Stimulated activated CD8-positive, alpha-beta memory T cell treated with anti-CD3 and anti-CD28 coated beads, Interleukin-7, amount 100 ng/mL, for 24 hours (primary cell): ENCODE data around the gene SHKBP1.
"Not testable (repeated sequence)": the region's sequence is repeated elsewhere in the genome, so short reads cannot be mapped to it uniquely, and the experiment has no call there.

ENCODE experiments used
- DNase-seq: peaks from one replicate; pipeline ENCODE4 v3.0.0-alpha.2; 2020; ENCODE audit warnings: low read depth

Gene SHKBP1

DNA sequence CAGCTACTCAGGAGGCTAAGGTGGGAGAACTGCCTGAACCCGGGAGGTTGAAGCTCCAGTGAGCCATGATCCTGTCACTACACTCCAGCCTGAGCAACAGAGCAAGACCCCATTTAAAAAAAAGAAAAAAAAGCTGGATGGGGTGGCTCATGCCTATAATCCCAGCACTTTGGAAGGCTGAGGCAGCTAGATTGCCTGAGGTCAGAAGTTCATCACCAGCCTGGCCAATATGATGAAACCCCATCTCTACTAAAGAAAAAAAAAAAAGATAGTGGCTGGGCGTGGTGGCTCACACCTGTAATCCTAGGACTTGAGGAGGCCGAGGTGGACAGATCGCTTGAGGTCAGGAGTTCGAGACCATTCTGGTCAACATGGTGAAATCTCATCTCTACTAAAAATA, 39.5 kb downstream of the SHKBP1 start:
- no peak for DNase-seq

- no peak for DNase-seq
Measured at GRCh38 chr19:40616941-40617340, 40.3 kb downstream of the SHKBP1 start.

- DNase-seq = no peak
Measured at GRCh38 chr19:40617961-40618360, 41.3 kb downstream of the SHKBP1 start.

DNA sequence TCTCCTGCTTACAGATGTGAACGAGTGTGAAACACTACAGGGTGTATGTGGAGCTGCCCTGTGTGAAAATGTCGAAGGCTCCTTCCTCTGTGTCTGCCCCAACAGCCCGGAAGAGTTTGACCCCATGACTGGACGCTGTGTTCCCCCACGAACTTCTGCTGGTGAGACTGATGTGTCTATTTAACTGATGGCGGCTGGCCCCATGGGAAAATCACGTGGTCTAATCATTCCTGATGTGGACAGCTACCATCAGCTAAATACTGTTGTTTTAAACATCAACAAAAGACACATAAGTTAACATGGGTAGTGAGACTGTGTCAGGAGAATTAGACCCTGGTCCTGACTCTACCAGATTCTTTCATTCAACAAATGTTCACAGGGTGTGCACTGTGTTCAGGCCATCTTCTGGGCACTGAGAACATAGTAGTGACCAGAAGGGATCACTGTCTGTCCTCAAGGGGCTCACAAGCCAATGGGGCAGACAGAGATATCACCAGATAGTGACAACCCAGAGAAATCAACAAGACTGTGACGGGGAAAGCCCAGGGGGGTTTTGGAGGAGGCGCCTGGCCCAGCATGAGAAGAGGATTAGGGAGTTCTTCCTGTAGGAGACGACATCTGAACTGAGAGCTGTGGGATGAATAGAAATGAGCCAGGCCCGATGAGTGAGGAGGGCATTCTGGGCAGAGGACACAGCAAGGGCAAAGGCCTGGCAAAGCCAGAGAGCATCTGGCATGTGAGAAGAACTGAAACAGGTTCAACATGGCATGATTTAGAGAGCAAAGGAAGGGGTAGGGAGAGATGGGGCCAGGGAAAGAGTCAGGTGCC, 42.9 kb downstream of the SHKBP1 start:
- no peak for DNase-seq

GRCh38 chr19:40620161-40620485, 43.5 kb downstream of the SHKBP1 start:
- DNase-seq = no peak

DNA sequence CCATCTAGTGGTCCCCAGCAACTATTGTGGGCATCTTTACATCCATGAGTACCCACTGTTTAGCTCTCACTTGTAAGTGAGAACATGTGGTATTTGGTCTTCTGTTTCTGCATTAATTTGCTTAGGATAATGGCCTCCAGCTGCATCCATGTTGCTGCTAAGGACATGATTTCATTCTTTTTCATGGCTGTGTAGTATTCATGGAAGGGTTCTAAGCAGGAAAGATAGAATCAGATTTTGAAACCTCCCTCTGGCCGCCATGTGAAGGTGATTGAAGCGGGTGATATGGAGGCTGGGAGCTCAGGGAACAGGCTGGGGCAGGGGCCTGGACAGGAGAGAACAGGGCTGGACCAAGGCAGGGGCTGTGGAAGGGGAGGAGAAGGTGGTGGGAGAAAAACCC, 44.6 kb downstream of the SHKBP1 start:
- no peak for DNase-seq

- DNase-seq = no peak
Measured at GRCh38 chr19:40621966-40622772, 45.5 kb downstream of the SHKBP1 start.

DNA sequence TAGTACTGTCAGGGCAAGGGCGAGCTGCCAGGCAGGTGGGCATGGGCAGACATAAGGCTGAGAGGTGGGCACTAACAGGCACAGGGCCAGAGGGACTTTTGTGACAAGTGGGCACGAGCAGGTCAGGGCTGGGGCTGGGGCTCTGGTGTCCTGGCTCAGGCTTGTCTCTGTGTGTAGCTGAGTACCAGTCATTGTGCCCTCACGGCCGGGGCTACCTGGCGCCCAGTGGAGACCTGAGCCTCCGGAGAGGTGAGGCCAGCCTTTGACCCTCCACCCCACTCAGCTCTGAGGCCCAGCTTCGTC, 46.1 kb downstream of the SHKBP1 start:
- DNase-seq = no peak

DNA sequence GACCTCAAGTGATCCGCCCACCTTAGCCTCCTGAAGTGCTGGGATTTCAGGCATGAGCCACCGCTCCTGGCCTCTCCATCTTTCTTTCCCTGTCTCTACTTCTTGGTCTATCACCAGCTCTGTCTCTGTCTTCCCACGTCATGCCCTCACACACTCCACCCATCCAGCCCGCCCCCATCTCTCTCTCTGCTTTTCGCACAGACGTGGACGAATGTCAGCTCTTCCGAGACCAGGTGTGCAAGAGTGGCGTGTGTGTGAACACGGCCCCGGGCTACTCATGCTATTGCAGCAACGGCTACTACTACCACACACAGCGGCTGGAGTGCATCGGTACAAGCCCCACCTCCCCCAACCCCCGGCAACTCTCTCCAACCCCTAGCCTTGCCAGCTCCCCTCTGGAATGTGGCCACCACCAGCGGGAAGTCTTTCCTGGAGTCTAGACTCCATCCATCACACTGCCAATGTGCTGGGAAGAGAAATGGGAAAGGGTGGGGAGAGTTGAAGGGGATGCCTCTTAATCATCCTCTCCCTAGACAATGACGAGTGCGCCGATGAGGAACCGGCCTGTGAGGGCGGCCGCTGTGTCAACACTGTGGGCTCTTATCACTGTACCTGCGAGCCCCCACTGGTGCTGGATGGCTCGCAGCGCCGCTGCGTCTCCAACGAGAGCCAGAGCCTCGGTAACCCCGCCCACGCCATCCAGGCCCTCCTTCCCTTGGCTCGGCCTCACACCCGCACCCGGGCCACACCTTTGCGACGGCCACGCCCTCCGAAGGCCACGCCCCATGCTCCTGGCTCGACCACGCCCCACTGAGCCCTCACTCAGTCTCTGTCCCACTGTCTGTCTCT, 47.0 kb downstream of the SHKBP1 start:
- no peak for DNase-seq

GRCh38 chr19:40624369-40625153, 47.9 kb downstream of the SHKBP1 start:
- not testable (repeated sequence) for DNase-seq

- DNase-seq = no peak
Measured at GRCh38 chr19:40625406-40626120, 48.9 kb downstream of the SHKBP1 start.

- DNase-seq = no peak
Measured at GRCh38 chr19:40626918-40627317, 50.2 kb downstream of the SHKBP1 start.

DNA sequence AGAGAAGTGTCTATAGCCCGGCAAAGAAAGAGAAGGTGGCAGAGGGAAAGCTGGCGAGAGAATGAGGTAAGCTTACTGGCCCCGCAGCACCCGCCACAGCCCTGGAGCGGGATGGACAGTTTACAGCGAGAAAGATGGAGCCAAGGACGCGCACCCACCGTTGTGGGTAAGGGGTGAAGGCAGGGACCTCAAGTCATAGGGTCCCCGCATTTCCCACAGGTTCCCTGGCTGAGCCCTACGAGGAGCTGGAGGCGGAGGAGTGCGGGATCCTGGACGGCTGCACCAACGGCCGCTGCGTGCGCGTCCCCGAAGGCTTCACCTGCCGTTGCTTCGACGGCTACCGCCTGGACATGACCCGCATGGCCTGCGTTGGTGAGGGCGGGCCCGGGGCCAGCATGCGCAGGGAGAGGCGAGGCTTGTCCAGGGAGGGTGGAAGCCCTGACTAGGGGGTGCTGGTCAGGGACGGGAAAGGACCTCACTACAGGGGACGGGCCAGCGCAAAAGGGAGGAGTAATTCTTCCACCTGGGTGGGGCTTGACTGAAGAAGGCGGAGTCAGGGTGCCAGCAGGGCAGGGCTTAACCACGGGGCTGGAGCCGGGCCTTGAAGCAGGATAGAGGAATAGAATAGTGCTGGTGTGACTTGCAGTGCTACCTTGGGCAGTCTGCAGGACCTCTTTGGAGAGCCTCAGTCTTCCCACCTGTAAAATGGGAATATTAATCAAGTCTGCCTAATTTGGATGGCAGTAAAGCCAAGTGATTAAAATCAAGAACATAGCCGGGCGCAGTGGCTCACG, 51.0 kb downstream of the SHKBP1 start:
- no peak for DNase-seq

- no peak for DNase-seq
Measured at GRCh38 chr19:40629346-40629745, 52.7 kb downstream of the SHKBP1 start.

DNA sequence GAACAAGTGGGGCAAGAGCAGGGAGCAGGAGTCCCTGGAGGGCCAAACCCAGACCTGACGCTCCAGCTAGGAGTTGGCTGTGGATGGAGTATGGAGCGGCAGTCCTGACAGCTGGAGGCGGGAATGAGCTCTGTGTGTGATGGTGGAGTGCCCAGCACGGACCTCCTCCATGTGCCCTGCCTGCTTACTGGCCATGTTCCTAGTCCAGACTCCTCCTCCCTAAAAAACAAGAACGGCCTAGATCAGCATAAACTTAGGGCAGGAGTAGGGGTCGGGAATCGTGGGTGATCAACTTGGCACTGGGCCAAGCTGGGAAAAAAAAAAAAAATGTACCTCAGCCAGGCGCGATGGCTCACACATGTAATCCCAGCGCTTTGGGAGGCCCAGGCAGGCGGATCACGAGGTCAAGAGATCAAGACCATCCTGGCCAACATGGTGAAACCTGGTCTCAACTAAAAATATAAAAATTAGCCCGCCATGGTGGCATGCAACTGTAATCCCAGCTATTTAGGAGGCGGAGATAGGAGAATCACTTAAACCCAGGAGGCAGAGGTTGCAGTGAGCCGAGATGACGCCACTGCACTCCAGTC, 54.0 kb downstream of the SHKBP1 start:
- no peak for DNase-seq

DNA sequence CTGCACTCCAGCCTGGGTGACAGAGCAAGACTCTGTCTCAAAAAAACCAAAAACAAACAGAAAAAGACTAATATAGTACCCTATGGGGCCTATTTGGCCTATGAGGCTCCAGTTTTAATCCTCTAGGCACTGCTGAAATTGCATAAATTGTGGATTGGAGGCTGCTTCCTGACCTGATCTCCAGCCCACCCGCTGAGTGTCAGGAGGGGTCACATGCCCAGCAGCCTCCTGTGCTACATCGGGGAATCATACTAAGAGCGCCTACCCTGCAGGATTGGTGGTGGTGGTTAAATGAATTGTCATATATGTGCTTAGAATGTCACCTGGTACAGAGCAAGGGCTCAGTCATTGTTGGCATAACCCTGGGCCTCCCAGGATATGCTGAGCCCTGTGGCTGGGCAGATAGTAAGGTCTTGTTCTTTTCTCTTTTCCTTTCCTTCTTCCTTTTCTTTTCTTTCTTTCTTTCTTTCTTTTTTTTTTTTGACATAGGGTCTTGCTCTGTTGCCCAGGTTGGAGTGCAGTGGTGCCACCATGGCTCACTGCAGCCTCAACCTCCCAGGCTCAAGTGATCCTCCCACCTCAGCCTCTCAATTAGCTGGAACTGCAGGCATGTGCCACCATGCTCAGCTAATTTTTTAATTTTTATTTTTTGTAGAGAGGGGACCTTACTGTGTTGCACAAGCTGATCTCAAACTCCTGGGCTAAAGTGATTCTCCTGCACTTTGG, 55.8 kb downstream of the SHKBP1 start:
- DNase-seq = no peak

GRCh38 chr19:40633207-40633606, 56.5 kb downstream of the SHKBP1 start:
- DNase-seq = no peak

- DNase-seq = no peak
Measured at GRCh38 chr19:40638327-40638726, 61.7 kb downstream of the SHKBP1 start.

- no peak for DNase-seq
Measured at GRCh38 chr19:40639638-40639982, 62.9 kb downstream of the SHKBP1 start.

DNA sequence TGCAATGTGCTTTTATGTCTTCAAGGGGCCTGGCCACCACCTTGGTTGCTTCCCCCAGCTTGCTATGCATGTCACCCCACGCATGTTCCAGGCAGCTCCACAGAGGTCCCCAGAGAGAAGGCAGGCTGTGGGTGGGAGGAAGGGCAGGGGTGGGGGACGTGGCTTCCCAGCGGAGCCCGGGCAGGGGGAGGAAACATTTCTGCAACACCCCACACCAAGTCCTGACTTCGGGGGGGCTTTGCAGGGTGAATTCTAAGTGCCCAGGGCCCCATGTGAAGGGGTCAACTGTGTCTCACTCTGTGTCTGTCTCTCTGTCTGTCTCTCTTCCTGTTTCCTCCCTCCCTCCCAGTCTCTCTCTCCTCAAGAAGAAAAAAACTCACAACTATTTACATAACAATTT, 64.1 kb downstream of the SHKBP1 start:
- DNase-seq = no peak
